ENCODE measurements around the gene TOP3A. TPM values are rescaled to one million over a fixed set of nuclear protein-coding genes. Genes with fewer than 3 reads are reported as not detected.
A peak's percentile ranks its signal among the peaks of the same experiment; 100 is the strongest.
"Not testable (repeated sequence)": the region's sequence is repeated elsewhere in the genome, so short reads cannot be mapped to it uniquely, and the experiment has no call there.

TOP3A gene
- polyA plus RNA-seq, 5 donors = 42.6 to 58.6 (median 47.2) TPM

- no peak for DNase-seq
Observed at GRCh38 chr17:18326039-18326438, 11.2 kb upstream of the TOP3A start.

GRCh38 chr17:18324140-18325050, 9.6 kb upstream of the TOP3A start:
- no peak for DNase-seq

GRCh38 chr17:18323507-18324139, 8.8 kb upstream of the TOP3A start:
- no peak for DNase-seq

- no peak for DNase-seq
Observed at GRCh38 chr17:18323007-18323406, 8.2 kb upstream of the TOP3A start.

GRCh38 chr17:18322522-18322921, 7.7 kb upstream of the TOP3A start:
- no peak for DNase-seq

- DNase-seq = no peak
Observed at GRCh38 chr17:18321309-18321708, 6.5 kb upstream of the TOP3A start.

GRCh38 chr17:18320301-18320700, 5.5 kb upstream of the TOP3A start:
- DNase-seq = no peak

GRCh38 chr17:18319604-18320256, 4.9 kb upstream of the TOP3A start:
- DNase-seq = peak in 1 of 2 donors; percentile 9

- no peak for DNase-seq
Observed at GRCh38 chr17:18318771-18319450, 4.1 kb upstream of the TOP3A start.

GRCh38 chr17:18318117-18318516, 3.3 kb upstream of the TOP3A start:
- no peak for DNase-seq

GRCh38 chr17:18315961-18316360, 1.2 kb upstream of the TOP3A start:
- DNase-seq = no peak

GRCh38 chr17:18315562-18315922, 748 bp upstream of the TOP3A start:
- DNase-seq = no peak

GRCh38 chr17:18314059-18314730, 599 bp downstream of the TOP3A start:
- no peak for DNase-seq

GRCh38 chr17:18309202-18309601, 5.6 kb downstream of the TOP3A start:
- no peak for DNase-seq

- not testable (repeated sequence) for DNase-seq
Observed at GRCh38 chr17:18303206-18303605, 11.6 kb downstream of the TOP3A start.

GRCh38 chr17:18300725-18301480, 13.9 kb downstream of the TOP3A start:
- no peak for DNase-seq

- DNase-seq = not testable (repeated sequence)
Observed at GRCh38 chr17:18298061-18298460, 16.7 kb downstream of the TOP3A start.

GRCh38 chr17:18291718-18292540, 22.9 kb downstream of the TOP3A start:
- no peak for DNase-seq

- DNase-seq = no peak
Observed at GRCh38 chr17:18285296-18285695, 29.5 kb downstream of the TOP3A start.

- no peak for DNase-seq
Observed at GRCh38 chr17:18281788-18282187, 33.0 kb downstream of the TOP3A start.
